ENCODE data around the gene STAG2. TPM values are rescaled to one million over a fixed set of nuclear protein-coding genes. Genes with fewer than 3 reads are reported as not detected.

The STAG2 gene
- total RNA-seq, 1 experiment from 2014 or later, result 66.3 TPM

- no peak overlapping the region for H2AFZ ChIP-seq (ENCODE audit: low read depth, low read length, poor library complexity, severe bottlenecking)
- ChIA-PET RAD21 (ENCODE audit: low non-redundant PET in 1 of 2, low total read pairs in 2 of 2, uncharacterized antibody in 2 of 2, unreplicated experiment in 2 of 2) (no interaction called here), CTCF (no interaction called here), POLR2A (no interaction called here)
- H3K79me2 ChIP-seq (ENCODE audit: insufficient read depth, low read length), result peaks cover 84% of the 10 kb centered on the region
- TF ChIP-seq SRF (IDR thresholded peaks at IDR 0.05; ENCODE audit: low read depth), result no peak
- no peak for TF ChIP-seq SP1 (IDR thresholded peaks at IDR 0.05; ENCODE audit: low read depth)
- no peak for TF ChIP-seq EGR1 (IDR thresholded peaks at IDR 0.05; ENCODE audit: low read depth)
- no peak for TF ChIP-seq TCF7L2 (IDR thresholded peaks at IDR 0.05; ENCODE audit: borderline replicate concordance, extremely low read depth, insufficient read depth, insufficient read length)
- TF ChIP-seq CEBPB (IDR thresholded peaks at IDR 0.05; ENCODE audit: low read depth), result no peak
- TF ChIP-seq REST (IDR thresholded peaks at IDR 0.05; ENCODE audit: low read depth), result no peak
- no peak for TF ChIP-seq CBX3 (IDR thresholded peaks at IDR 0.05; ENCODE audit: low read depth)
- no peak for TF ChIP-seq POLR2AphosphoS5 (IDR thresholded peaks at IDR 0.05; ENCODE audit: low read depth, low read length)
- TF ChIP-seq, protein P1, sequence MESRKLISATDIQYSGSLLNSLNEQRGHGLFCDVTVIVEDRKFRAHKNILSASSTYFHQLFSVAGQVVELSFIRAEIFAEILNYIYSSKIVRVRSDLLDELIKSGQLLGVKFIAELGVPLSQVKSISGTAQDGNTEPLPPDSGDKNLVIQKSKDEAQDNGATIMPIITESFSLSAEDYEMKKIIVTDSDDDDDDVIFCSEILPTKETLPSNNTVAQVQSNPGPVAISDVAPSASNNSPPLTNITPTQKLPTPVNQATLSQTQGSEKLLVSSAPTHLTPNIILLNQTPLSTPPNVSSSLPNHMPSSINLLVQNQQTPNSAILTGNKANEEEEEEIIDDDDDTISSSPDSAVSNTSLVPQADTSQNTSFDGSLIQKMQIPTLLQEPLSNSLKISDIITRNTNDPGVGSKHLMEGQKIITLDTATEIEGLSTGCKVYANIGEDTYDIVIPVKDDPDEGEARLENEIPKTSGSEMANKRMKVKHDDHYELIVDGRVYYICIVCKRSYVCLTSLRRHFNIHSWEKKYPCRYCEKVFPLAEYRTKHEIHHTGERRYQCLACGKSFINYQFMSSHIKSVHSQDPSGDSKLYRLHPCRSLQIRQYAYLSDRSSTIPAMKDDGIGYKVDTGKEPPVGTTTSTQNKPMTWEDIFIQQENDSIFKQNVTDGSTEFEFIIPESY (IDR thresholded peaks at IDR 0.05; ENCODE audit: extremely low read depth, insufficient replicate concordance, low read length), result no peak
- TF ChIP-seq EZH2 (IDR thresholded peaks at IDR 0.05), result no peak
- no peak for TF ChIP-seq ZFX (IDR thresholded peaks at IDR 0.05)
- TF ChIP-seq FOSL1 (IDR thresholded peaks at IDR 0.05; ENCODE audit: low read depth), result no peak
- TF ChIP-seq YY1 (IDR thresholded peaks at IDR 0.05; ENCODE audit: extremely low read depth, insufficient replicate concordance, low read depth, low read length), result no peak
- no peak for TF ChIP-seq ZNF274 (IDR thresholded peaks at IDR 0.05; ENCODE audit: low read depth, low read length)
- TF ChIP-seq SIN3A (IDR thresholded peaks at IDR 0.05; ENCODE audit: low read depth), result no peak
- TF ChIP-seq, protein P2, sequence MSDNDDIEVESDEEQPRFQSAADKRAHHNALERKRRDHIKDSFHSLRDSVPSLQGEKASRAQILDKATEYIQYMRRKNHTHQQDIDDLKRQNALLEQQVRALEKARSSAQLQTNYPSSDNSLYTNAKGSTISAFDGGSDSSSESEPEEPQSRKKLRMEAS (IDR thresholded peaks at IDR 0.05), result no peak
- H3K4me2 ChIP-seq (ENCODE audit: low read length), result no peak overlapping the region
- intact Hi-C loops (cut with micrococcal nuclease), result no loop called here
- no peaks in the 10 kb centered on the region for H3K9me3 ChIP-seq (ENCODE audit: control insufficient read depth in 1 of 2, insufficient read depth in 1 of 2, low read depth in 1 of 2, low read length in 2 of 2)
- BruUV-seq (replicated peaks), result no TSS peak
- H3K27ac ChIP-seq (ENCODE audit: low read depth, low read length), result no peak overlapping the region
- DNase-seq (ENCODE audit: low read depth, low spot score), result no peak
- no peaks in the 10 kb centered on the region for H3K27me3 ChIP-seq (ENCODE audit: insufficient read depth, low read length)
- no peak overlapping the region for H3K9ac ChIP-seq (ENCODE audit: low read length)
- no peak for ATAC-seq
- no peaks in the 10 kb centered on the region; the same call in 1 of the 2 replicates for H4K20me1 ChIP-seq (ENCODE audit: insufficient read depth)
- no peaks in the 10 kb centered on the region for H3K36me3 ChIP-seq (ENCODE audit: control insufficient read depth in 1 of 2, insufficient read depth in 2 of 2, low read length in 2 of 2)
- H3K4me3 ChIP-seq (replicated peaks in 1 of 2; ENCODE audit: low read depth in 1 of 2, low read length in 2 of 2), result no peak overlapping the region
- no peaks in the 10 kb centered on the region; a peak in 1 of 4 replicates for H3K4me1 ChIP-seq (ENCODE audit: control insufficient read depth in 1 of 2, insufficient read depth in 2 of 2, low read length in 2 of 2)
- H3K9me2 ChIP-seq (ENCODE audit: insufficient read depth), result no peaks in the 10 kb centered on the region
Observed at GRCh38 chrX:123993326-123993725, 31.8 kb downstream of the STAG2 start.

Data from HCT116 (cell line).